GM11168 (cell line): ENCODE results near the gene TBC1D26.
"Not testable (repeated sequence)": the region's sequence is repeated elsewhere in the genome, so short reads cannot be mapped to it uniquely, and the experiment has no call there.

ENCODE experiments used
- in situ Hi-C: fragments of 300-500 bp; cut with MboI; formaldehyde crosslinking; loops from one replicate; pipeline ENCODE4 v1.12.0; 2022; ENCODE audit warnings: low sequenced_read_pairs; ENCODE audit not compliant: unreplicated experiment

TBC1D26 gene

GRCh38 chr17:15742051-15742795 lies 10.1 kb downstream of the TBC1D26 start:
- in situ Hi-C loops = no loop called here

GRCh38 chr17:15742921-15743320 lies 10.8 kb downstream of the TBC1D26 start:
- in situ Hi-C loops = no loop called here

- in situ Hi-C loops = no loop called here
These were observed 12.1 kb downstream of the TBC1D26 start for GRCh38 chr17:15744074-15744676.

GRCh38 chr17:15744885-15745284 lies 12.8 kb downstream of the TBC1D26 start:
- in situ Hi-C loops = no loop called here

GRCh38 chr17:15749403-15749802 lies 17.3 kb downstream of the TBC1D26 start:
- in situ Hi-C loops = not testable (repeated sequence)

- in situ Hi-C loops = not testable (repeated sequence)
These were observed 36.9 kb downstream of the TBC1D26 start for GRCh38 chr17:15768865-15769533.

- in situ Hi-C loops = not testable (repeated sequence)
These were observed 38.6 kb downstream of the TBC1D26 start for GRCh38 chr17:15770679-15771078.

- in situ Hi-C loops = no loop called here
These were observed 44.8 kb downstream of the TBC1D26 start for GRCh38 chr17:15776871-15777270.

- in situ Hi-C loops = no loop called here
These were observed 45.2 kb downstream of the TBC1D26 start for GRCh38 chr17:15777297-15777696.

- in situ Hi-C loops = no loop called here
These were observed 45.6 kb downstream of the TBC1D26 start for GRCh38 chr17:15777717-15778116.

- in situ Hi-C loops = no loop called here
These were observed 47.0 kb downstream of the TBC1D26 start for GRCh38 chr17:15779119-15779518.

- in situ Hi-C loops = no loop called here
These were observed 48.1 kb downstream of the TBC1D26 start for GRCh38 chr17:15780188-15780587.

- in situ Hi-C loops = no loop called here
These were observed 50.8 kb downstream of the TBC1D26 start for GRCh38 chr17:15782866-15783265.

- in situ Hi-C loops = no loop called here
These were observed 51.4 kb downstream of the TBC1D26 start for GRCh38 chr17:15783461-15783860.

- in situ Hi-C loops = not testable (repeated sequence)
These were observed 52.3 kb downstream of the TBC1D26 start for GRCh38 chr17:15784351-15784750.

GRCh38 chr17:15787363-15788075 lies 55.4 kb downstream of the TBC1D26 start:
- in situ Hi-C loops = not testable (repeated sequence)

GRCh38 chr17:15788365-15788764 lies 56.3 kb downstream of the TBC1D26 start:
- in situ Hi-C loops = not testable (repeated sequence)
